GM20431 (cell line): ENCODE data around the gene USH1C.

Experiments
- in situ Hi-C: fragments of 300-500 bp; cut with MseI, MboI; formaldehyde crosslinking; loops from one replicate; pipeline ENCODE4 v1.15.0; 2020; ENCODE audit warnings: low sequenced_read_pairs; ENCODE audit not compliant: unreplicated experiment

USH1C gene

GRCh38 chr11:17479284-17480214, 64.7 kb downstream of the USH1C start:
- in situ Hi-C loops: no loop called here

DNA sequence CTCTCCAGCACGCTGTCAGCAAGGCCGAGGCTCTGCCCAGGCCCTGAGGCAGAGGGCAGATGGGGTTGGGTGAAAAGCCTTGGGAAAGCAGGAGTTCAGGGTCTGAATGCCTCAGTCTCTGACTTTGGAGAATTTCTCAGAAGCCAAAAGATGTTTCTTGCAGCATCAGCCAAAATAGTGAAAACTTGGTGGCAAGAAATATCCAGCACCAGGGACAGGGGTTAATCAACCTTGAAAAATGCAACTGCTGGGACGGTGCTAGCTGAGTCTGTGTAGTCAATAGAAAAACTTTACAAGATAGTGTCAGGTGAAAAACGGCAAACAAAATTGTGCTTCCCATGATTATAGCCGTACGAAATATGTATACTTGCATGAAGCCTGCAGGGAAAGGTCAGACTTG, 66.1 kb downstream of the USH1C start:
- in situ Hi-C loops: no loop called here

- in situ Hi-C loops: no loop called here
Measured at GRCh38 chr11:17477361-17477760, 66.9 kb downstream of the USH1C start.

DNA sequence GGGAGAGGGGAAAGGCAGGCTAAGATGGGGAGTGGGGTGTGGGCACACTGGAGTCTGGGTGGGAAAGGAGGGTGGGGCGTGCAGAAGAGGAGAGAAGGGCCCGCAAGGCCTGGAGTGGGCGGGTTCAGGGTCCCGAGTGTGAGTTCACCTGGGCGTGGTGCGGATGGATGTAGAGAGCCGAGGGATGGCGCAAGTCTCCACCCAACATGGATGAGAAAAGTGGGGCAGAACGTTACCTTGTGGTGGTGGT, 67.2 kb downstream of the USH1C start:
- in situ Hi-C loops: no loop called here

DNA sequence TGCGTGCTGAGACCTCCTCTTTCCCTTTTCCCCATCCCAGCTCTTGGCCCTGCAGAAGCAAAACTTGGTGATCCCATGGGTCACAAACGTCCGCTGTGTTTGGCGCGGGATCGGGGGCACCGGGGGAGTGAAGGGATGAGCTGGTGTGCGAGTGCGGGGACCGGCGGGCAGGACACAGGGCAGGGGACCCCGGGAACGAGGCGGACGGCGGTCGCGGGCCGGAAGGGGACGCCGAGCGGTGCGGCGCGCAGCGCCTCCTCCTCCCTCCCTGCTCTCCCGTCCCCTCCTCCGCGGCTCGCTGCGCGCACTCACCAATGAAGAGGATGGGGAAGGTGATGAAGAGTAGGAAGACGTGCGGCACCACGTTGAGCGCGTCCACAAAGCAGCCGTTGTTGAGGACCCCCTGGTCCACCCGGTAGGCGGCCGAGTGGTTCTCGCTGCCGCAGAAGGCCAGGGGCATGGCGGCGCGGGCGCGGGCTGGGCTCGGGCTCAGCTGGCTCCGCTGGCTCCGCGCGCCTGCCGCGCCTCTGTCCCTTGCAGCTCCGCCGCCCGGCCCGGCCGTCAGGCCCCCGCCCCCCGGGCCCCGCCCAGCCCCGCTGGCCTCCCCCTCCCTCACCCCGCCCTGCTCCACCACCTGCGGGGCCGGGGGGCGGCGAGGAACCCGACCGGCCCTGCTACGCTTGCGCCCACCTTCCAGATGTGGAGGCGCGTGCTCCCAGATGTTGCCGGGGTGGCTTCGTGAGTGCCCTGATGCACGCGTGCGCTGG, 67.7 kb downstream of the USH1C start, which contains the start of gene ABCC8:
TSS of gene ABCC8 (minus strand) at position 529 of the 767 bp plus-strand sequence. CDS start at position 460, 69 bp downstream.
- in situ Hi-C loops: no loop called here

DNA sequence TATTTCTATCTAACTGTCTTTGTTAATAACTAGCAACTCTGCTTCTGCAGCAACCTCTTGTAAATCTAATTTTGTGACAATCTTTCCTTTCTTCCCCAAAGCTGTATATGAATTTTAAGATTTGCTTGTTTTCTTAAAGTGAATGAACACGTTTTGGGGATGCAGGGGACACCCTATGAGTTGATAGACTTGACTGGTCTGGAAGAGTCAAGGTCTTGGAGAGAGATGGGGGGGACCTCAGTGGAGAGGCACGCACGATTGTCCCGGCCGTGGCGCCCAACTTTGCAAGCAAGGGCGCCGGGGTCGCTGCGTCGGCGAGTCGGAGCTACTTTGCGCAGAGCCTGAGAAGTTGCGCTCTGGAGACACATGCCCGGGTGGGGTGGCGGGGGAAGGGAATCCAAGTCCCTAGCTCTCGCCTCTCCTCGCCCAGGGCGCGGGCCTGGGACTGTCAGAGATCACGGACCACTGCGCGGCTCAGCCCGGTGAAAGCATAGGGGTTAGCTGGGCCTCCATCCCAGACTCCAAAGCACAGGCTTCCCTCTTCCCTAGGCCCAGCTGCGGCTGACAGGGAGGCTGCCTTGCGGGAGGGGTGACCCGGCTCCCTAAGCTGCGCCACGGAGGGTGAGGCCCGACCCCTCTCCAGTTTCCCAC, 68.4 kb downstream of the USH1C start:
- in situ Hi-C loops: no loop called here

DNA sequence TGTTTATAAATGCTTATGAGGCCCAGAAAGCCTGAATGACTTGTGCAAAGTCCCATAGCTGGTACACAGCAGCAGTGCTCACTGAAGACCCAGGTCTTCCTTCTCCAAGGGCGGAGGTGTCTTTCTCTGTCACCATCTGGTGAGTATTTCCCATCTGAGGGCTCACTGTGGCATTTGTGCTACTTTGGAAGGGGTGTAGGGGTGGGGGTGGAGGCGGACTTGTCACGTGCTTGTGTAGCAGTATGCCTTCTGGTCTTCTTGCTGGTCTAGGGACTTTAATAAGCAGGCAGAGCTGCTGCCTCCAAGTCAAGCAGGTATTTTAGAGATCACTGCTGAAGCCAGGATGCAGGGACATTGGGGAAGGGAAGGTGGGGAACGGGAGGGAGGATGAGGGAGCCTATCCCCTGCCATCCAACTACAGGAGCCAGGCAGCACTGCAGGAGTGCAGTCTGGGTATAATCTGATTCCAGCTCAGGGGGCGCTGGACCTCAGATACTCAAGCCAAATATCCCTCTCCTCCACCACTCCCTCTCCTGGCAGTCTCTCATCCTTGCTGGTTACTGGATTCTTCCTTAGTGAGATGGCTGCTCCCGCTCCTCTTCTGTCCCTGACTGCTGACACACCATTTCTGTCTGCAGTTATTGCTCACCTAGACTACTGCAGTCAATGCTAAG, 71.0 kb downstream of the USH1C start:
- in situ Hi-C loops: no loop called here

DNA sequence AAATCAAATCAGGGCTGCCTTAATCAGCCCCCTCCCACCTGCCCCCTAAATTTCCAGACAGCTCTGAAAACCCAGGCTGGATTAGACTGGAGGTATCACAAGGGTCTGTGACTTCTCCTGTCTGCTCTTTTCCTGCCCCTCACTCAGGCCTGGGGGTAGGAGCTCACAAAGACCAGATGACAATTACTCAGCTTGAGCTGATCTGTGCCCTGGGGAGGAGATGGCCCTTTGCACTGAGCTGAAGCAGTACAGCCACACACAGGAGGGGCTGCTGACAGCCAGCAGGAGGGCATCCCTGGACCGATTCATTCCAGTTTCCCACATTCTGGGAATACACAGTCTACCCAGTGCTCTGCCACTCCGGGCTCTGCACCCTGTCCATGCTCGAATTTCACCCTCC, 71.7 kb downstream of the USH1C start:
- in situ Hi-C loops: no loop called here

GRCh38 chr11:17471501-17471900, 72.7 kb downstream of the USH1C start:
- in situ Hi-C loops: no loop called here

DNA sequence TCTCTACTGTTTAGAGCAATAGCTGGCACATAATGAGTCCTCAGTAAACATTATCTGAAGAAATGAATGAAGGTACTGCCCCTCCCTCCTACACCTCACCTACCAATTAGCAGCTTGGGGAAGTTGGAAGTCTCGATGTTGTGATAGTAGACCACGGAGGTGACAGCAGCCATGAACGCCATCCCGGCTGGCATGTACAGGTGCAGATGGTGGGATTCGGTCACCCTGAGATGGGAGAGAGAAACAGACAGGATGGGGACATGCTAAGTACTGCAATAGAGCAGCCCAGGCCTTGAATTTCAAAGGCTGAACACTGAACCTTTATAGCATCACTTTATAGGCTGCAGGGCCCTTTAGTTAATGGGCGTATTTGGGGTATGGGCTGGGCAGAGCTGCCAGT, 74.2 kb downstream of the USH1C start:
- in situ Hi-C loops: no loop called here

GRCh38 chr11:17468122-17468521, 76.1 kb downstream of the USH1C start:
- in situ Hi-C loops: no loop called here

DNA sequence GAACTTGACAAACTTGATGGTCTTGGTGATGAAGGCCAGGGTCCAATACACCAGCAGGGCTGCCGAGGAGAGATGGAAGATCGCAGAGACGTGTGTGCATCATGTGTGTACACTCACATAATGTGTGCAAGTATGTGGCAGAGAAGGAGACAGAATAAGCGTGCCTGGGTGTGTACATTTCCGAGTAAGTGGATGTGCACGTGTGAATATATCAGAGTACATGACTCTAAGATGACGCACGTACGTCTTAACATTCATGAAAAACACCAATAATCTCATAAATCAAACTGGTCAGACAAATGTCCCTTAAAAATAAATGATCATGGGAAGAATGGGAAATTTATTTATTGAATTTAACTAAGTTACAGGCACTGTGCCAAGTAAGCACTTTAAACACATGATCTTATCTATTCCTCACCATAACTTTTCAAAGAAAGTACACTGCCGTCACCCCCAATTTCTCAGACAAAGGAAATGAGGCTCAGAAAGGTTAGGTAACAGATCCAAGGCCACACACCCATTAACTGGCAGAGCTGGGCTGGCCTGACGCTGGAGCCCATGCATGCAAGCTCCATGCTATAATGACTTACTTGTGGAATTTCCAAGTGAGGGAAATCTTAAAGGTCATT, 80.6 kb downstream of the USH1C start:
- in situ Hi-C loops: no loop called here

DNA sequence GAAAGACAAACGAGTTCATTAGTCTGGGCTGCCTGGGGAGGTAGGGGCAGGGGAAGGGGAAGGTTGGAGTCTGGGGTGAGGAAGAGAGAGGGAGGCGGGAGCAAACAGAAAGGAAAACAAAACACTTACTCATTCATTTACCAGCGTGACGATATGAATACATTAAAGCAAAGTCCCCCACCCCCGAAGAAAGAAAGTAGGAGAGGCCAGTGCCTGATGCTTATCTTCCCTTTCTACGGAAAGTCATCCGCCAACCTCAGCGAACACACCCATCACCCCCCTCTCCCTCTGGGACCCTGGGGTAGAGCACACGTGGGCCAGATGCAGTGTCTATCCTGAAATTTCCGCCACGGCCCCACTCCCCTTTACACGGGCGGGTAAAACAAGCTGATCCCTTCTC, 81.3 kb downstream of the USH1C start:
- in situ Hi-C loops: no loop called here

- in situ Hi-C loops: no loop called here
Measured at GRCh38 chr11:17460406-17460805, 83.8 kb downstream of the USH1C start.

DNA sequence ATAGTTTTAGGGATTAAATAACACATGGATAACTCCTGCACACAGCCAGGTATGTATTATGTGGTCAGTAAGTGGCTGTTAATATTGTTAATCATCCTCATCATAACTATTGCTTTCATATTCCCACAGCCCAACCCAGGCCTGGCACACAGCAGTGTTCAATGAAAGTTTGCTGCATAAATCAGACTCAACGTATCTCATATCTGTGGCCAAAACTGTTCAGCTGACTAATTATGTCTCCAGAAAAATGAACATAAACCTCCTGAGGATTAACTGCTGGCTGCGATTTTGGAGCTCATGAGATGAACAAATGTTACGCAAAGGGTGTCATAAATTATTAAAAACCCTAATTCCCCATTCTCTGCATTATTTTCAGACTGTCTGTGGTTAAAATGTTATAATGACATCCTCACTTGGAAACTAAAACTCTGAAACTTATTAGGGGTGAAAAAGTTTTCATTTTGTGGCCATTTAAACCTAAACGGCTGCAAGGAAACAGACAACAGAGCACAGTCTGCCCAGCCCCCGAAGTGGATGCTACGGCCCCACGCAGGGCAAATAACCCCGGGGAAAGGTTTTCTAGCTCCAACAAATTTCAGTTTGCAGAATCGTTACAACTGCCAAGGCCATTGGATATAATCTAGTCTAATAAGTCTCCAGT, 84.8 kb downstream of the USH1C start:
- in situ Hi-C loops: no loop called here

DNA sequence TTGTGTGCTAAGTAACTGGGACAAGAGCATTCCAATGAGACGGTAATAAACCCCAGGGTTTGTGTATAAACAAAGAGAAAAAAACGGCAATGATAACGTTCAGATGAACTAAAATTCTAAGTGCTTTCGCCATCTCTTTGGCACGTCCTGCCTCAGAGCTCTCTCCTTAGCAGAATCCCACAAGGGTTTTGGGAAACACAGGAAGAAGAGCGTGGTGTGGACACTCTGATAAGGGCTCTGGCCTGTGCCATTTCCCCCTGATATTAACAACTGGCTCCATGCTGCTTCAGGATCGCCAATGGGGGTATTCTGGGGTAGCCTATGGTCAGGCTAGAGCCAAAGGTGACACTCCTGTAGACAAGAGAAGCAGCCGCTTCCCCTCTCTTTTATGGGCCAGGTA, 85.9 kb downstream of the USH1C start:
- in situ Hi-C loops: no loop called here

GRCh38 chr11:17457396-17458173, 86.6 kb downstream of the USH1C start:
- in situ Hi-C loops: no loop called here

GRCh38 chr11:17452668-17453067, 91.5 kb downstream of the USH1C start:
- in situ Hi-C loops: no loop called here

GRCh38 chr11:17449158-17449557, 95.1 kb downstream of the USH1C start:
- in situ Hi-C loops: no loop called here
